EH (cell line): ENCODE measurements around the gene AKR1D1.
A peak's percentile ranks its signal among the peaks of the same experiment; 100 is the strongest.
"Not testable (repeated sequence)": the region's sequence is repeated elsewhere in the genome, so short reads cannot be mapped to it uniquely, and the experiment has no call there.

Experiments
- DNase-seq: peaks from one replicate; pipeline ENCODE4 v3.0.0-alpha.2; 2015; ENCODE audit warnings: low read depth

AKR1D1 gene

DNA sequence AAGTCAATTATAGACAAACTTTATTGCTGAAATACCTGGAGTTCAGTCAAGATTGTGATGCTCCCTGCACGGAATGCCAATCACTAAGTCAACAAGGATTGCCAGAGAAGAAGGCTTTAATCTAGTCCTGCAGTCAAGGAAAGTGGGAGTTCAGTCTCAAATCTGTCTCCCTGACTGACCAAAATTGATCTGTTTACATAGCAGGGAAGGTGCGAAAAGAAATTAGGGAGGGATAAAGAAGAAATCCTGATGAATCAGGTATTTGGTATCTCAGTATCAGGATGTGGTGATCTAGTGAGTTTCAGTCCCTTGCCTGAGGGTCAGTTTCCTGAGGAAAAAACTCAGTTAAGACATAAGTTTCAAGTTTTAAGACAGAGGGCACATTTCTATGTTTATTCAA, 2.1 kb upstream of the AKR1D1 start:
- no peak for DNase-seq

DNA sequence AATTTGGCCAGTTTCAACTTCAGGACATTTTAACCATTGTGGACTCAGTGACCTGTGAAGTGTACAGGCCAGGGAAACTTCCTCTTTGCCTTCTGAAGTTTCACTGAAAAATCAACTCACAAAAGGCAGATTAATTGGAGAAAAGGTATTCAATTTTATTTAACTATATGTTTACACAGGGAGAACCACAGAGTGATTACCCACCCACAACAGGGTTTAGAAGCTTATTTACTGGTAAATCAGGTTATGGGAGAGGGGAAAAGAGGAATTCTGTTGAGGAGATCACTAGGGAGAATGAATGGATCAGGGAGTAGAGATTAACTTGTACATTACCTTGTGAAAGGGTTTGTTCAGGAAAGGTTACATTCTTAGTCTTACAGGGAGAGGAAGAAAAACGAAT, 1.7 kb upstream of the AKR1D1 start:
- no peak for DNase-seq

DNA sequence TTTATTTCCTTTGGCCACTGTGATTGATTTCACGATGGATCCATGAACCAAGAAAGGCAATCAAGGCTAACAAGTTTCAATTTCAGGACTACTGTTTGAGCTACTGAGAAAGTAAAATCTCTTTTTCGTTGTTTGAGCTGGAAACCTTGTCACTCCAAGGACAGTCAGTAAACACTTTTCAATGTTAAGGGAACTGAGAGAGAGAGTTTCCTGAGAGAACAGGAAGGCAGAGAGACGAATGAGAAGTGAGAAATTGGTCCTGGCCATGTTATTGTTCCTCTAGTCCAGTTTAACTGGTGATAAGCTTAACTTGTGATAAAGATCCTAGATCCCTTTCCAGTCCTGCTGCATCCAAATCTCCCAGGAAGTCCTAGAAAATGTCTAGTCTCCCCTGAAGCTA, 909 bp upstream of the AKR1D1 start:
- DNase-seq = no peak

DNA sequence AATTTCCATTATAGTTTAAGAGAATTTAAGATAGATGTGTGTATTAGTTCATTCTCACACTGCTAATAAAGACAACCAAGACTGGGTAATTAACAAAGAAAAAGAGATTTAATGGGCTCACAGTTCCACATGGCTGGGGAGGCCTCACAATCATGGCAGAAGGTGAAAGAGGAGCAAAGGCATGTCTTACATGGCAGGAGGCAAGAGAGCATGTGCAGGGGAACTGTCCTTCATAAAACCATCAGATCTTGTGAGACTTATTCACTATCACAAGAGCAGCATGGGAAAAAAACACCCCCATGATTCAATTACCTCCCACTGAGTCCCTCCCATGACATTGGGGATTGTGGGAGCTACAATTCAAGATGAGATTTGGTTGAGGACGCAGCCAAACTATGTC, 473 bp upstream of the AKR1D1 start:
- DNase-seq = not testable (repeated sequence)

DNA sequence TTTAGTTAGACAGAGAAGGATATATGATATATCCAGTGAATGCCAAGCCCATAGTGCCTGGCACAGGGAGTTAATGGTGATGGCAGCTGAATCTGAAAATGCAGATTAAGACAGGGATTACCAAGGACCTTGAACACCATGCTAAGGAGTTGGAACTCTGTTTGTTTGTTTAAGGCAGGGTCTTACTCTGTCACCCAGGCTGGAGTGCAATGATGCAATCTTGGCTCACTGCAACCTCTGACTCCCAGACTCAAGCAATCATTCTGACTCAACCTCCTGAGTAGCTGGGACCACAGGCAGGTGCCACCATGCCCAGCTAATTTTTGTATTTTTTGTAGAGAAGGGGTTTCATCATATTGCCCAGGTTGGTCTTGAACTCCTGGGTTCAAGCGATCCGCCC, 1.6 kb downstream of the AKR1D1 start:
- DNase-seq = no peak

DNA sequence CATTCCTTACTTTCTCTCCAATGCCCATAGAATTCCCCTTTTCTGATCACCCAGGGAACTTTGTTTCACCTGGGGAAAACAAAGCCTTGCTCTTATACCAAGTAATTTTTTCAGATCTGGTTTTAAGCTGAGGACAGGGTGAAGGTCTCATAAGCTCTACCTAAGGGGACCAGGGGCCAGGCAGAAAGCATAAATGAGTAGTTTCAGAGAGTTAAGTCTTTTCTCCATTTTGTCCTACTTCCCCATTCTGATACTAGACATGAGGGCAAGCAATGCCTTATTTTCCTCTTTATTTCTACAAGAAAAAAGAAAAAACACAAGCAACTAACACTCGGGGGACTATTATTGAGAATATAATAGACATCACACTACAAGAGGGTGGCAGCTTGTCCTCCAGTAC, 2.9 kb downstream of the AKR1D1 start:
- no peak for DNase-seq

DNA sequence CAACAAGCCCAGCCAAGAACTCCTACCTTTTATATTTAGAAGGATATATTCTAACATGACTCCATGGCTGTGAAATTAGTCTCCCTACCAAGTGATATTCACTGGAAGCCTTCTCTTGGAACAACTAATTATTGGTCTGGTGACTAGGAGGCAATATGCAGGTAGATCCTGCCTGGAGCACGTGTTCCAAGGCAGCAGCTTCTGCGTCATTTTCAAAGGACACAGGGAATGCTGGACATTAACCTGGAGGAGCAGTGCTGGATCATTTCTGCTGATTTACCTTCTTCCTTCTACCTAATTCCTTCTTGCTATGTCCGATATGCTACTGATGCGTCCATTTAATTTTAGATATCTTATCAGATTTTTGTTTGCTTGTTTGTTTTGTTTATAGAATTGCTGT, 5.6 kb downstream of the AKR1D1 start:
- no peak for DNase-seq

DNA sequence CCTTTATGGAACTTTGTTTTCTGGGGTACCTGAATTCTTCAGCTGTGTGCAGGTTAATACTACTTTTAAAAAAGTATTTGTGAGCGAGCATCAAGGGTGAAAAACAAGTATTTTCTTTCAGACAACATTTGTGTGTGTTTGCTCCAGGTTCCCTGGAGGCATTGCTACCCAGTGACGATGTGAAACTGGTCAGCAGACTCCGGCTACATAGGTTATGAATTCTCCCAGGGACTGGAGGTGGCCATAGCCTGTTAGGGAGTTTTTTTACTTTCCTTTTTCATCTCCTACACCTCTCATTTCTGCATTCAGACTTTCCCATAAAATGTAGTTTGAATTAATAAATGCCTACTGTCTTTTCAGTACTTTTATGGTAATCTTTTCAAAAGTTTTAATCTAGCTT, 7.6 kb downstream of the AKR1D1 start:
- DNase-seq = no peak

DNA sequence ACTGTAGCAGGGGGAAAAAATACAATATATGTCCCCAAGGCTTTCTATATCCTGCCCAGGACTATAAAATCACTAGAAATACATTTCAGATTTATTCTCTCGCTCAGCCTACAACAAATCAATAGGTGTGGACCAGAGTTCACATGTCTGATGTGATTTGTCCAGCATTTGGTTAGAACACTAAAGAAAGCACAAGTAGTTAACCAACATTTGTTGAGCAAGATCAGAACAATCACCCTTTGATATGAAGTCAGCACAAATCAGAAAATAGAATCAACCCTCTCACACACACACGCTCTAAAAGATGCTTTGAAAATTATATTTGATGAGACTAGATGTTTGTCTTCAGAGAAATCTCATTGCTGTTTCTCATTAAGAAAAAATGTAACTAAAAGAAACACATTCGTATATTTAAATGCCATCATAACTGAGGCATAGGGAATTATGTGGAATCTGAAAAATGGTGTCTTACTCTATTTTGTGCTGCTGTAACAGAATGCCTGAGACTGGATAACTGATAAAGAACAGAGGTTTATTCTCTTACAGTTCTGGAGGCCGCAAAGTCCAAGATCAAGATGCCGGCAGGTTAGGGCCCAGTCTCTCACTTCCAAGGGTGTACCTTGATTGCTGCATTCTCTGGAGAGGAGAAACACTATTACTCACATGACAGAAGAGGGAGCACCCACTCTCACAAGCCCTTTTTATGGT, 10.5 kb downstream of the AKR1D1 start:
- DNase-seq = no peak

DNA sequence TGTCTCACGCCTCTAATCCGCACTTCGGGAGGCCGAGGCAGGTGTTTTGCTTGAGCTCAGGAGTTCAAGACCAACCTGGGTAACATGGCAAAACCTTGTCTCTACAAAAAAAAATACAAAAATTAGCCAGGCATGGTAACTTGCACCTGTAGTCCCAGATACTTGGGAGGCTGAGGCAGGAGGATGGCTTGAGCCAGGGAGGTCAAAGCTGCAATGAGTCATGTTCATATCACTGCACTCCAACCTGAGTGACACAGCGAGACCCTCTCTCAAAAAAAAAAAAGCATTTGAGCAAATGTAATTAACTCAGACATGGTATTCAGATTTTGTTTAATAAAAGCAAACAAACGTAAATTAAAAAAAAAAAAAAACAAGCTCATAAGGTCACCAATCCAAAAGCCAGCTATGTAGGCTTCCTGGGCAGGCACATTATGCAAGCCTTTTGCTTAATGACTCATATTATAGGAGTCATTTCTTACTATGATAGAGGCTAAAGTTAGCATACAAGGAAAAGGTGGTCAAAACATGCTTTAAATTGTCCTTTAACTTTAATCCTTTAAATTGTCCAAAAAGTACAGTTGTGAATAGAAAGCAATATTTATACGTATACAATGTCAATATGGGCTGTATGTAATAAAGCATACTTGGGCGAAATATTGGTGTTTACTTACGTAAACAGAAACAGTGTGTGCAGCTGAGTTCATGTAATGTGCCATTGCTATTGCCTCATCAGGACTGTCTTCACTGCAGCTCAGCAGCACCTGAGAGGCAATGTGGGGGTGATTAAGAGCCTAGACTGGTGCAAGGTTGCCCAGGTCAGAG, 13.0 kb downstream of the AKR1D1 start:
- DNase-seq = peak; percentile 11

DNA sequence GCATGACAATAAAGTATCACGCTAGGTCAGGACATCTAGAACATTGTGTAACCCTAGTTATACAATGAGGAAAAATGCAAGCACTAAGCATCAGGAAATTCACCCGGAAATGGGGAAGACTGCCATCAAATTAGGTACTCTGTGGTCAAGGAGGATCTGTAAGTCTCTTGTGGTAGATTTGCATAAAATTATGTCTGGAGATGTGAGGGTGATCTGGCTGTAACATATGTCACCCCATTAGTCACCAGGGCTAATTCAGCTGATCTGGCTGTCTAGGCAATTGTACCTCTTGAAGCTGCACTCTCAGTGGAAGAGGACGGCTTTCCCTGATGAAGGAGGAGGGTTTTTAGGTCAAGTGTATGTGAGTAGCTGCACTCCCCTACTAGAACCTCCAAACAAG, 14.8 kb downstream of the AKR1D1 start:
- no peak for DNase-seq

DNA sequence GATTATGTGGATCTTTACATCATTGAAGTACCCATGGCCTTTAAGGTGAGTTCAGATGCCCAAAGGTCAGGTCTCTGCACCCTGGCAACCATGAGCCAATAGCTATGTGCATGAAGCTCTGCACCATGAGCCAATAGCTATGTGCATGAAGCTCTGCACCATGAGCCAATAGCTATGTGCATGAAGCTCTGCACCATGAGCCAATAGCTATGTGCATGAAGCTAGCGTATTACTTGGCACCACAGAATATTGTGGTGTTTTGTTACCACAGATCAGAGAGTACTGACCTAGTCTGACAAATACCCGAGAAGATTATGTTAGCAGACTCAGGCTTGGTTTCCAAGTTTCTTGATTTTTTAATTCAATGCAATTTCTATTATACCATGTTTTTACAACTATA, 15.6 kb downstream of the AKR1D1 start:
- DNase-seq = not testable (repeated sequence)

DNA sequence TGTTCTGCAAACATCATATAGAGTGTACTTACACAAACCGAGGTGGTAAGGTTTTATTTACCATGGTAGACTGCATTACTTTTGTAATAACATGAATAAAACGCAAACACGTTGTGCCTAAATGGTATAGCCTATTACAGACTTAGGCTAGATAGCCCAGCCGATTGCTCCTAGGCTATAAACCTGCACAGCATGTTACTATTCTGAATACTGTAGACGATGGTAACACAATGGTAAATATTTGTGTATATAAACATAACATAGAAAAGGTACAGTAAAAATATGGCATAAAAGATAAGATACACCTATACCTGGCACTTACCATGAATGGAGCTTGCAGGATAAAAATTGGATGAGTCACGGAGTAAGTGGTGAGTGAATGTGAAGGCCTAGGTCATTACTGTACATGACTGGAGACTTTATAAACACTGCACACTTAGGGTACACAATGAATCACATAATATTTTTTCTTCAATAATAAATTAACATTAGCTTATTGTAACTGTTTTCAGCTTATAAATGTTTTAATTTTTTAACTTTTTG, 16.3 kb downstream of the AKR1D1 start:
- no peak for DNase-seq

DNA sequence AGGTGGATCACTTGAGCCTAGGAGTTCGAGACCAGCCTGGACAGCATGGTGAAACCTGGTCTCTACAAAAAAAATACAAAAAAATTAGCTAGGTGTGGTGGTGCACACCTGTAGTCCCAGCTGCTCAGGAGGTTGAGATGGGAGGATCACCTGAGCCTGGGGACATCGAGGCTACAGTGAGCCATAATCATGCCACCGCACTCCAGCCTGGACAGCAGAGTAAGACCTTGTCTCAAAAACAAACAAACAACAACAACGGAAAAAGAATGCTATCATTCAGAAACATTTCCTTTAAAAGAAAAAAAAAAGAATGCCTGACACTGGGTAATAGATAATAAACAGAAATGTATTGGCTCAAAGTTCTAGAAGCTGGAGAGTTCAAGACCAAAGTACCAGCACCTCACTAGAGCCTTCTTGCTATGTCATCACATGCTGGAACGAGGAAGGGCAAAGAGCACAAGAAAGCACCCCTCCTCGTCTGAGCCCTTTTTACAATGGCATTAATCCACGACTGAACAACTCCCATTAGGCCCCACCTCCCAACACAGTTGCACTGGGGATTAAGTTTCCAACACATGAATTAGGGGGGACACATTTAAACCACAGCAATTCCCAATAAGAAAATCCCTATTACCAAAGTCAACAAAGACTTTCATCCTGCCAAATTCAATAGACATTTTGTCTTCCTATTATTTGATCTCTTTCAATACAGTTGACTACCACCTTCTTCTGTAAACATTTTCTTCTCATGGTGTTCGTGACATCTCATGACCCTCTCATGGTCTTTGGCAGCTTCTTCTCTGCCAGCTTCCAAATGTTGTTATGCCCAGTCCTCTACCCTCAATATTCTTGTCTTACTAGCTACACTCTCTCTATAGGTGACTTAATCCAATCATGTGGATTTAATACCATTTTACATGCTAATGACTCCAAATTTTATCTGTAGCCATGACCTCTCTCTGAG, 20.0 kb downstream of the AKR1D1 start:
- DNase-seq = no peak

DNA sequence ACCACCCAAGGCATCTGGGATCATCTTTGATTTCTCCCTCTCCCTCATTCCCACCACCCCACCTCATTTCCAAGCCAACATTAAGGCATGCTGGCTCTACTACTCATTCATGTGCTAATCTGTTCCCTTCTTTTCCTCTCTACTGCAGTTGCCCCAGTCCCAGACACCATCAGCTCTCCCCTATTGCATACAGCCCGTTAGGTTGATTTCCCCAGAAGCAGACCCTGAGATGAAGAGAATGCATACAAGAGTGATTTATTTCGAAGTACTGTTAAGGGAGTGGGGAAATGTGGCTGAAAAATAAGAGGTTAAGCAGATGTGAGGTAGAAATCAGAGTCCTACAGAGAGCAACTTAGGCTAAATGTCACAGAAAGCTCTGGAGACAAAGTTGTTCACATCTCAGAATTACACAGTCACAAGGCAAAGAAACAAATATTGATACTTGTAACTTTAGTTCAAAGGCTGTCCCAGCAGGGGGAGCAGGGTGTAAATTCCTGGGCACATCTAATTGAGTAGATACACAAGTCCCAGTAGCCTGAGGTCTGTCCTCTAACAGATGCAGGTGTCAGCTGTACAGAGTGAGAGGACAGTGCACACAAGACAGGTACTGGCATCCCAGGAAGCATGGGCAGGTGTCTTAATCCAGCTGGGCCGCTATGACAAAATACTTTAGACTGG, 20.9 kb downstream of the AKR1D1 start:
- DNase-seq = peak; percentile 23

DNA sequence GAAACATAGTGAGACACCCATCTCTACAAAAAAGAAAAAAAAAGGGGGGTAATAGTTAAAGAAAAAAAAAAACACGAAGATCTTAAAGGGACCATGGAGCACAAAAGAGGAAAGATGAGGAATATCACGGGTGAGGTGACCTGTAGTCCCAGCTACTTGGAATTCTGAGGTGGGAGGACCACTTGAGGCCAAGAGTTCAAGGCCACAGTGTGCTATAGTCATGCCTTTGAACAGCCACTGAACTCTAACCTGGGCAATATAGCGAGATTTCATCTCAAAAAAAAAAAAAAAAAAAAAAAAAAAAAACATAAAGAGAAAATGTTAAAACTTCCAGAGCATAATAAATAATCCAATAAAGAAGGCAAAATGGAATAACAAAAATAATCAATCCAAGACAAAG, 23.6 kb downstream of the AKR1D1 start:
- DNase-seq = no peak

DNA sequence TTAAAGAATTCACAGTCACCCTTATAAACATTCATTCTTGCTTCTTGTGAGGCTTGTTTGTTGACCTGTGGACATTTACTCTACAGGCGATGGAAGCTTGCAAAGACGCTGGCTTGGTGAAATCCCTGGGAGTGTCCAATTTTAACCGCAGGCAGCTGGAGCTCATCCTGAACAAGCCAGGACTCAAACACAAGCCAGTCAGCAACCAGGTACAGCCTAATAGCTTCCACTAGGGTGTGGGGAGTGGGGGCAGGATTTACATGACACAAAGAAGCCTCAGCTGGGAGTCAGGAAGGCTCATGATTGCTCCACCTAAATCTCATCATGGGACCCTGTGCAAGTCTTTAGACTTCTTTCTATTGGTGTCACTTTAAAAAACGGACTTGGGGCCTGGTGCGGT, 29.0 kb downstream of the AKR1D1 start:
- no peak for DNase-seq

DNA sequence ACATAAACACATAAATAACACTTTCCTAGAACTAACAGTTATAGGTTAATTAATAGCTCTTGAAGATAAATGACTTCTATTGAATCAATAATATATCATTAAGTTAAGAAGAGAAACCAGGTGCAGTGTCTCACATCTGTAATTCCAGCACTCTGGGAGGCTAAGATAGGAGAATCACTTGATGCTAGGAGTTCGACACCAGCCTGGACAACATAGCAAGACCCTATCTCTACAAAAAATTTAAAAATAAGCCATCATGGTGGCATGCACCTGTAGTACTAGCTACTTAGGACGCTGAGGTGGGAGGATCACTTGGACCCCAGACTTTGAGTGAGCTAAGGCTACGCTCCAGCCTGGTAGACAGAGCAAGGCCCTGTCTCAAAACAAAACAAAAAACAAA, 38.8 kb downstream of the AKR1D1 start:
- DNase-seq = no peak

DNA sequence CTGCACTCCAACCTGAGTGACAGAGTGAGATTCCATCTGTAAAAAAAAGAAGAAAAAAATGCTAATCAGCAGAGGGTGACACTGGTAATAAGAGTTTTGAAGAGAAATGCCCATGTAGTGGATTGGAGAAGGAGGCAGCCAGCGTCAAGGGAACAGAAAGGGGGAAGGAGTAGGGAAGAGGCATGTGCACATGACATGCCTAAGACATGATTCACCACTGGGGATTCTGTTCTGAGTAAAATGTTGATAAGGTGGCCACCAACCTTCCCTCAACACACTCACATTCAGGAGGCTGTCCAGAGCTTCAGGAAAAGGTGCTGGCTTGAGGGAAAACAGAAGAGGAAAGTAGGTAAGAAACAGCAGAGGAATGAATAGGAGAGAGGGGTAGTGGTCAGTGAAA, 39.9 kb downstream of the AKR1D1 start:
- DNase-seq = peak; percentile 22

DNA sequence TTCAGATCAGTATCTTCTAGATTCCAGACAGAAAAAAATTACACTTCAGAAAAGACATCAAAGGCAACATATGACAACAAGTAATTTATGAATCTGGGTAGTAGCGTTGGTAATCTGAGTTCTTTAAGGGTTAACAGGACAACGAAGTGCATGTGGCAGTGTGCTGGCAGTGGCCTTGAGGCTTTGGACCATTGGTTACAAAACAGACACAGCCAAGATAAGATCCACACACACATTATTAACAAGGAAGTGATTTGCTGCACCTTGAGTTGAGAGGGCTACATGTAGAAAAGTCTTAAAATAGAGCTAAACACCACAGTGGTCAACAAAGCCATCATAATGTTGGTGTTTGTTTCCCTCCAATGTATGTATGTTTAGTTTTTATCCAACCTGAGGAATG, 40.6 kb downstream of the AKR1D1 start:
- DNase-seq = no peak

DNA sequence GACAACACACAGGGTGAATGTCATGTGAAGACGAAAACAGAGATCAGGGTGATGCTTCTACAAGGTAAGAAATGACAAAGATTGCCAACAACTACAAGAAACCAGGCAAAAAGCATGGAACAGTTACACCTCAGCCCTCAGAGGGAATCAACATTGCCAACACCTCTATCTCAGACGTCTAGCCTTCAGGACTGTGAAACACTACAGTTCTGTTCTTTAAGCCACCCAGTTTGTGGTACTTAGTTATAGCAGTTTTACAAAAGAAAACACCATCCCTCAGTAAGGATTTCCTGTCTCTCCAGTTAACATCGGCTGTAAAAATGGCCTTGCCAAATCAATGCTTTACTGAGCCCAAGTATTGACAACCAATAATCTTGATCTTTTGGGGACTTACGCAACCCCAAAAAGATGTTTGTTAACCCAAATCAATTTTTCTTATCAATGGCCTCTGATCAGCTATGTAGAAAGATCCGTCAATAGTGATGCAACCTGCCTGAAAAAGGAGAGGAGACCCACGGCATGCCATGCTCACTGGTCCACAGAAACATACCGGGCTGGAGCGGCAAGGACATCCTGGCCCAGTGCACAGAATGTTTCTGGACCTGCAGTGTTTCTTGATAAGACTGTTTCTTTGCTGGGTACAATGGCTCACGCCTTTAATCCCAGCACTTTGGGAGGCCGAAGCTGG, 44.0 kb downstream of the AKR1D1 start:
- no peak for DNase-seq
